Measurements from ENCODE around the gene DAG1. TPM values are rescaled to one million over a fixed set of nuclear protein-coding genes. Genes with fewer than 3 reads are reported as not detected.

DAG1 gene
- total RNA-seq, 1 experiment from 2014 or later, result 177 TPM

GRCh38 chr3:49422379-49423248 is 47.5 kb upstream of the DAG1 start, which contains the start of gene AMT:
Gene AMT, minus strand, starts transcription at chr3:49422473. Its CDS starts 23 bp downstream, at chr3:49422450.
- peaks cover 11% of the 10 kb centered on the region for H3K36me3 Mint-ChIP-seq (ENCODE audit: insufficient read depth, unreplicated experiment)
- no peaks in the 10 kb centered on the region for H3K9me3 ChIP-seq
- no peaks in the 10 kb centered on the region for H3K27me3 Mint-ChIP-seq (ENCODE audit: insufficient read depth, unreplicated experiment)
- no peaks in the 10 kb centered on the region; the same call in 1 of the 2 replicates for H3K36me3 ChIP-seq (ENCODE audit: control insufficient read depth, insufficient read depth, low read length)
- TF ChIP-seq CTCF (IDR thresholded peaks at IDR 0.05; ENCODE audit: insufficient read depth in 1 of 2, low read depth in 1 of 2, low read length in 1 of 2, severe bottlenecking in 1 of 2, unreplicated experiment in 1 of 2), result no peak
- ChIA-PET CTCF (interaction anchor here (0.6 to 1.0 kb wide), 4 partner anchors 27 to 82 kb away, joined by 3 to 6 read pairs (median 4); partner anchors contain the start of gene USP4), POLR2A (interaction anchor here (0.8 kb wide), 1 partner anchor 11 kb away, joined by 4 read pairs; the partner anchor contains the start of gene RHOA)
- DNase-seq, result peak; percentile 41 to 44
- intact Hi-C loops (cut with micrococcal nuclease; ENCODE audit: unreplicated experiment), result no loop called here
- H3K27me3 ChIP-seq (replicated peaks; ENCODE audit: control insufficient read depth, insufficient read depth, low read length), result no peaks in the 10 kb centered on the region
- H3K9me3 Mint-ChIP-seq (ENCODE audit: unreplicated experiment), result no peaks in the 10 kb centered on the region
- H3K4me3 Mint-ChIP-seq (ENCODE audit: unreplicated experiment), result peak within 1 kb of the TSS; percentile 59
- peaks cover 10% of the 10 kb centered on the region for H3K4me1 Mint-ChIP-seq (ENCODE audit: low read depth, unreplicated experiment)
- BruUV-seq (replicated peaks), result no TSS peak
- peaks cover 25% of the 10 kb centered on the region for H3K4me1 ChIP-seq
- no peak within 1 kb of the TSS for H3K4me3 ChIP-seq (ENCODE audit: low read depth, low read length)
- peak within 1 kb of the TSS; percentile 53 for H3K27ac Mint-ChIP-seq (ENCODE audit: unreplicated experiment)

DNA sequence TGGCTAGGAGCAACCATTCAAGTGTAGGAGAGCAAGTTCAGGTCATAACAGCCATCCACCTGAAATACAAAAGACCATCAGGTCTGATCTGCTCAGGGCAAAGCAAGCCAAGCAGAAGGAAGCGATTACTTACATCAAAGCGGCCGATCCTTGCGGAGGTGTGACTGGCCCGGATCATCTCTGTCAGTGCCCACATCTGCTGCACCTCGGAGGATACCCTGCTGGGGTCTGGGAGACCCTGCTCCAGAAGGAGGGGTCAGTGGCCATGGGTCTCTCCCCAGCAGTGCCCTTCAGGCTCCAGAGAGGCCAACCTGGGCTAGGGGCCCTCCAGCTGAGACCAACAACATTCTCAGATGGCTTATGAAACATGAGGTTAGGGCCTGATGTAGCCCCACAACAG is 45.3 kb upstream of the DAG1 start:
- peaks cover 6% of the 10 kb centered on the region for H3K4me1 Mint-ChIP-seq (ENCODE audit: low read depth, unreplicated experiment)
- no peaks in the 10 kb centered on the region; the same call in 1 of the 2 replicates for H3K36me3 ChIP-seq (ENCODE audit: control insufficient read depth, insufficient read depth, low read length)
- no peaks in the 10 kb centered on the region for H3K9me3 ChIP-seq
- peaks cover 10% of the 10 kb centered on the region for H3K36me3 Mint-ChIP-seq (ENCODE audit: insufficient read depth, unreplicated experiment)
- CTCF ChIA-PET, result interaction anchor here (0.7 kb wide), 1 partner anchor 84 kb away, joined by 3 read pairs; no protein-coding TSS in a partner anchor
- H3K4me3 ChIP-seq (ENCODE audit: low read depth, low read length), result no peak overlapping the region
- no peak overlapping the region for H3K4me3 Mint-ChIP-seq (ENCODE audit: unreplicated experiment)
- no peak for DNase-seq
- H3K27ac Mint-ChIP-seq (ENCODE audit: unreplicated experiment), result no peak overlapping the region
- BruUV-seq (replicated peaks), result no TSS peak
- POLR2A ChIA-PET, result interaction anchor here (2.3 kb wide), 1 partner anchor 13 kb away, joined by 8 read pairs; the partner anchor contains the start of genes RHOA and TCTA
- no peaks in the 10 kb centered on the region for H3K27me3 Mint-ChIP-seq (ENCODE audit: insufficient read depth, unreplicated experiment)
- no peaks in the 10 kb centered on the region for H3K9me3 Mint-ChIP-seq (ENCODE audit: unreplicated experiment)
- peaks cover 14% of the 10 kb centered on the region for H3K4me1 ChIP-seq
- TF ChIP-seq CTCF (IDR thresholded peaks at IDR 0.05; ENCODE audit: insufficient read depth in 1 of 2, low read depth in 1 of 2, low read length in 1 of 2, severe bottlenecking in 1 of 2, unreplicated experiment in 1 of 2), result no peak
- intact Hi-C loops (cut with micrococcal nuclease; ENCODE audit: unreplicated experiment), result no loop called here
- no peaks in the 10 kb centered on the region for H3K27me3 ChIP-seq (replicated peaks; ENCODE audit: control insufficient read depth, insufficient read depth, low read length)

- intact Hi-C loops (cut with micrococcal nuclease; ENCODE audit: unreplicated experiment), result no loop called here
- Histone ChIP-seq H3K36me3 (ENCODE audit: control insufficient read depth, insufficient read depth, low read length) (no peaks in the 10 kb centered on the region), H3K4me1 (peaks cover 6% of the 10 kb centered on the region), H3K27me3 (replicated peaks; ENCODE audit: control insufficient read depth, insufficient read depth, low read length) (no peaks in the 10 kb centered on the region), H3K4me3 (ENCODE audit: low read depth, low read length) (no peak overlapping the region), H3K9me3 (no peaks in the 10 kb centered on the region)
- ChIA-PET CTCF (no interaction called here), POLR2A (interaction anchor here (0.7 kb wide), 1 partner anchor 110 kb away, joined by 4 read pairs; no protein-coding TSS in a partner anchor)
- H3K27me3 Mint-ChIP-seq (ENCODE audit: insufficient read depth, unreplicated experiment), result no peaks in the 10 kb centered on the region
- peaks cover 5% of the 10 kb centered on the region for H3K4me1 Mint-ChIP-seq (ENCODE audit: low read depth, unreplicated experiment)
- no peak overlapping the region for H3K27ac Mint-ChIP-seq (ENCODE audit: unreplicated experiment)
- BruUV-seq (replicated peaks), result no TSS peak
- no peaks in the 10 kb centered on the region for H3K9me3 Mint-ChIP-seq (ENCODE audit: unreplicated experiment)
- H3K4me3 Mint-ChIP-seq (ENCODE audit: unreplicated experiment), result peak overlapping the region; percentile 76
- TF ChIP-seq CTCF (IDR thresholded peaks at IDR 0.05; ENCODE audit: insufficient read depth in 1 of 2, low read depth in 1 of 2, low read length in 1 of 2, severe bottlenecking in 1 of 2, unreplicated experiment in 1 of 2), result no peak
- H3K36me3 Mint-ChIP-seq (ENCODE audit: insufficient read depth, unreplicated experiment), result peaks cover 5% of the 10 kb centered on the region
- no peak for DNase-seq
These were observed 42.5 kb upstream of the DAG1 start for GRCh38 chr3:49427586-49427985.
